Liver (tissue), 9 donors: ENCODE results near the gene DNHD1. TPM values are rescaled to one million over a fixed set of nuclear protein-coding genes. Genes with fewer than 3 reads are reported as not detected.

Experiments used
- DNase-seq: peaks from one replicate; pipeline ENCODE4 v3.0.0-alpha.2; 2017; ENCODE audit warnings: low spot score
- H3K27ac ChIP-seq, 2 donors: one replicate each; pipeline ENCODE4 v1.7.0; 2013; ENCODE audit warnings: inconsistent platforms in 2 of 2, low read length in 2 of 2, control low read depth in 1 of 2, low read depth in 1 of 2, mild to moderate bottlenecking in 1 of 2
- H3K27me3 ChIP-seq, 4 donors: one replicate each; pipeline versions ENCODE4 v1.6.1 to v1.7.0; 2013; ENCODE audit warnings: low read length in 3 of 4, inconsistent platforms in 1 of 4, mild to moderate bottlenecking in 1 of 4, moderate library complexity in 1 of 4; ENCODE audit not compliant: control insufficient read depth in 4 of 4, insufficient read depth in 4 of 4
- H3K36me3 ChIP-seq, 4 donors: one replicate each; pipeline versions ENCODE4 v1.6.1 to v1.7.0; 2013; ENCODE audit warnings: low read length in 3 of 4, mild to moderate bottlenecking in 3 of 4, low read depth in 1 of 4, moderate library complexity in 1 of 4; ENCODE audit not compliant: control insufficient read depth in 4 of 4, insufficient read depth in 3 of 4
- H3K4me1 ChIP-seq, 4 donors: one replicate each; pipeline versions ENCODE4 v1.6.1 to v1.7.0; 2013; ENCODE audit warnings: low read length in 3 of 4, mild to moderate bottlenecking in 3 of 4, moderate library complexity in 1 of 4; ENCODE audit not compliant: control insufficient read depth in 4 of 4, insufficient read depth in 4 of 4
- H3K4me3 ChIP-seq, 3 donors: one replicate each; pipeline versions ENCODE4 v1.6.1 to v1.7.0; 2013; ENCODE audit warnings: low read length in 3 of 3, control low read depth in 1 of 3, low read depth in 1 of 3, mild to moderate bottlenecking in 1 of 3
- H3K9ac ChIP-seq, 2 donors: one replicate each; pipeline ENCODE4 v1.7.0; 2013; ENCODE audit warnings: low read length in 2 of 2, mild to moderate bottlenecking in 2 of 2, moderate library complexity in 2 of 2, control low read depth in 1 of 2, low read depth in 1 of 2
- H3K9me3 ChIP-seq, 4 donors: one replicate each; pipeline versions ENCODE4 v1.6.1 to v1.7.0; 2013; ENCODE audit warnings: low read length in 3 of 4; ENCODE audit not compliant: control insufficient read depth in 4 of 4
- ATF3 ChIP-seq: IDR thresholded peaks from 2 replicates; pipeline ENCODE4 v1.6.1; 2016; ENCODE audit warnings: antibody characterized with exemption
- CTCF ChIP-seq: fragments of 150-350 bp; IDR thresholded peaks from 2 replicates; pipeline ENCODE4 v1.5.1; 2017; ENCODE audit warnings: improper control_type of control experiment, low read depth, low read length; ENCODE audit not compliant: missing input control
- EGR1 ChIP-seq, 2 donors: IDR thresholded peaks; 2 replicates each; pipeline ENCODE4 v1.6.1; 2016 to 2018; ENCODE audit warnings: antibody characterized with exemption in 2 of 2, low read depth in 2 of 2
- FOXA1 ChIP-seq: IDR thresholded peaks from 2 replicates; pipeline ENCODE4 v1.6.1; 2016; ENCODE audit warnings: antibody characterized with exemption
- FOXA2 ChIP-seq: IDR thresholded peaks from 2 replicates; pipeline ENCODE4 v1.6.1; 2016; ENCODE audit warnings: antibody characterized with exemption
- GABPA ChIP-seq, 2 donors: IDR thresholded peaks in 1 of 2; conservative IDR thresholded peaks in 1 of 2; 2 replicates each; pipeline ENCODE4 v1.6.1; 2016; ENCODE audit warnings: antibody characterized with exemption in 2 of 2, mild to moderate bottlenecking in 1 of 2, moderate library complexity in 1 of 2
- HNF4A ChIP-seq, 2 donors: conservative IDR thresholded peaks; 2 replicates each; pipeline ENCODE4 v1.6.1; 2016; ENCODE audit warnings: antibody characterized with exemption in 2 of 2, mild to moderate bottlenecking in 2 of 2
- HNF4G ChIP-seq: IDR thresholded peaks from 2 replicates; pipeline ENCODE4 v1.6.1; 2016; ENCODE audit warnings: antibody characterized with exemption
- JUND ChIP-seq, 2 donors: IDR thresholded peaks; 2 replicates each; pipeline ENCODE4 v1.6.1; 2016; ENCODE audit warnings: antibody characterized with exemption in 2 of 2
- MAX ChIP-seq: IDR thresholded peaks from 2 replicates; pipeline ENCODE4 v1.6.1; 2016; ENCODE audit warnings: antibody characterized with exemption
- NR2F2 ChIP-seq: IDR thresholded peaks from 2 replicates; pipeline ENCODE4 v1.6.1; 2016; ENCODE audit warnings: antibody characterized with exemption
- RAD21 ChIP-seq, 2 donors: IDR thresholded peaks; 2 replicates each; pipeline ENCODE4 v1.6.1; 2016; ENCODE audit warnings: antibody characterized with exemption in 2 of 2, mild to moderate bottlenecking in 2 of 2
- REST ChIP-seq: IDR thresholded peaks from 2 replicates; pipeline ENCODE4 v1.6.1; 2016; ENCODE audit warnings: antibody characterized with exemption, mild to moderate bottlenecking
- RXRA ChIP-seq, 2 donors: IDR thresholded peaks; 2 replicates each; pipeline ENCODE4 v1.6.1; 2017 to 2018; ENCODE audit warnings: antibody characterized with exemption in 2 of 2, mild to moderate bottlenecking in 1 of 2
- SP1 ChIP-seq: IDR thresholded peaks from 2 replicates; pipeline ENCODE4 v1.6.1; 2018; ENCODE audit warnings: antibody characterized with exemption, mild to moderate bottlenecking
- TAF1 ChIP-seq: conservative IDR thresholded peaks from 2 replicates; pipeline ENCODE4 v1.6.1; 2016; ENCODE audit warnings: antibody characterized with exemption, mild to moderate bottlenecking
- YY1 ChIP-seq: IDR thresholded peaks from 2 replicates; pipeline ENCODE4 v1.6.1; 2016; ENCODE audit warnings: antibody characterized with exemption, mild to moderate bottlenecking
- ZBTB33 ChIP-seq: IDR thresholded peaks from 2 replicates; pipeline ENCODE4 v1.6.1; 2016; ENCODE audit warnings: antibody characterized with exemption
- WGBS: extraction: QIAGEN DNeasy Blood & Tissue Kit; methylation state at CpG from one replicate; pipeline ENCODE4 v1.1.7; 2013; 5-methylcytosine and 5-hydroxymethylcytosine counted together
- polyA plus RNA-seq, 2 donors: library from polyadenylated mRNA; stranded (reverse) in 1 of 2; unstranded in 1 of 2; fragments of 200-250 nt in 1 of 2; fragments of >200 nt in 1 of 2; fragmentation: Nextera tagmentation in 1 of 2; extraction: Ambion mirVana in 1 of 2; gene quantifications; one replicate each; pipeline versions ENCODE4 v1.2.1 to v1.2.3, GENCODE V29; 2013 to 2015
- total RNA-seq, 2 donors: library from RNA; depleted of rRNA; stranded (reverse); fragments of >200 nt; gene quantifications; one replicate each; pipeline ENCODE4 v1.2.3, GENCODE V29; 2014
- donor health status: healthy.
- donor health status: healthy.
- donor health status: healthy.
- donor health status: healthy.
- donor health status: healthy.

Gene DNHD1
- total and polyA plus RNA-seq, 4 donors: 2.1 to 23.6 (median 5.0) TPM

- no peak for TF ChIP-seq ZBTB33
- TF ChIP-seq JUND (IDR thresholded peaks at IDR 0.05): peak in 1 of 2 donors; percentile 67
- peak; percentile 73 for TF ChIP-seq YY1
- peak; percentile 33 to 48 for TF ChIP-seq RAD21 (IDR thresholded peaks at IDR 0.05)
- TF ChIP-seq FOXA1: no peak
- peak; percentile 55 for TF ChIP-seq HNF4G
- TF ChIP-seq MAX: peak; percentile 74
- TF ChIP-seq RXRA (IDR thresholded peaks at IDR 0.05): peak; percentile 49 to 60
- TF ChIP-seq FOXA2: no peak
- TF ChIP-seq NR2F2: no peak
- no peak for TF ChIP-seq ATF3
These were observed 101.5 kb downstream of the DNHD1 start (continued) for GRCh38 chr11:6598555-6598954.

GRCh38 chr11:6599449-6599848 lies 102.4 kb downstream of the DNHD1 start:
- WGBS: 96% methylated on average over 1 of the region's 1 CpG
- TF ChIP-seq RXRA (IDR thresholded peaks at IDR 0.05): no peak
- no peak for TF ChIP-seq SP1
- TF ChIP-seq HNF4G: no peak
- no peak for TF ChIP-seq MAX
- no peak for TF ChIP-seq NR2F2
- TF ChIP-seq RAD21 (IDR thresholded peaks at IDR 0.05): no peak
- no peak for TF ChIP-seq EGR1 (IDR thresholded peaks at IDR 0.05; ENCODE audit: low read depth in 2 of 2)
- no peak for TF ChIP-seq JUND (IDR thresholded peaks at IDR 0.05)
- no peak for TF ChIP-seq TAF1
- no peak for TF ChIP-seq ZBTB33
- TF ChIP-seq REST: no peak
- TF ChIP-seq CTCF: no peak
- no peak for TF ChIP-seq YY1
- no peak for TF ChIP-seq GABPA (IDR thresholded peaks at IDR 0.05 in 1 of 2, conservative IDR thresholded peaks at IDR 0.05 in 1 of 2)
- TF ChIP-seq HNF4A (conservative IDR thresholded peaks at IDR 0.05): no peak
- no peak for TF ChIP-seq FOXA2

More at GRCh38 chr11:6599449-6599848, 102.4 kb downstream of the DNHD1 start:
- Histone ChIP-seq H3K9ac (no peak overlapping the region), H3K27me3 (no peaks in the 10 kb centered on the region), H3K9me3 (no peaks in the 10 kb centered on the region), H3K27ac (no peak overlapping the region), H3K4me3 (no peak overlapping the region), H3K36me3 (peaks cover 3 to 42% (median 25%) of the 10 kb centered on the region in 4 donors), H3K4me1 (peaks cover 8 to 45% (median 34%) of the 10 kb centered on the region in 4 donors)
- DNase-seq: peak; percentile 17
